Endothelial cell of umbilical vein (primary cell): ENCODE data around the gene TLE3.

Experiments used
- EZH2 ChIP-seq: IDR thresholded peaks from 2 replicates; pipeline ENCODE4 v1.6.1; 2012; ENCODE audit warnings: borderline replicate concordance, low read depth, mild to moderate bottlenecking, moderate library complexity, low read length, inconsistent platforms; ENCODE audit not compliant: severe bottlenecking
- FOS ChIP-seq: IDR thresholded peaks from 2 replicates; pipeline ENCODE4 v1.6.1; 2011; ENCODE audit warnings: mild to moderate bottlenecking, low read length, moderate library complexity, borderline replicate concordance; ENCODE audit not compliant: insufficient read depth
- GATA2 ChIP-seq: IDR thresholded peaks from 2 replicates; pipeline ENCODE4 v1.7.0; 2011; ENCODE audit warnings: low read depth, mild to moderate bottlenecking, moderate library complexity, mixed read lengths, low read length; ENCODE audit not compliant: insufficient read length, insufficient read depth
- JUN ChIP-seq: IDR thresholded peaks from 2 replicates; pipeline ENCODE4 v1.6.1; 2011; ENCODE audit warnings: borderline replicate concordance, low read depth; ENCODE audit not compliant: insufficient read length, insufficient read depth
- MYC ChIP-seq: IDR thresholded peaks from one replicate; pipeline ENCODE4 v1.6.1; 2011; ENCODE audit warnings: mild to moderate bottlenecking, low read depth, low read length
- POLR2A ChIP-seq: IDR thresholded peaks from 2 replicates; pipeline ENCODE4 v1.6.1; 2012; ENCODE audit warnings: low read depth, mild to moderate bottlenecking, control low read depth, low read length
- POLR2AphosphoS5 ChIP-seq: IDR thresholded peaks from 2 replicates; pipeline ENCODE4 v1.6.1; 2012; ENCODE audit warnings: low read depth, mild to moderate bottlenecking, control low read depth, low read length, moderate library complexity; ENCODE audit not compliant: insufficient read depth
- TF ChIP-seq, protein P1 (sequence below), 2 donors: IDR thresholded peaks; 1 replicate in 1 of 2; 2 replicates in 1 of 2; pipeline ENCODE4 v1.5.1; 2011; ENCODE audit warnings: low read length in 2 of 2, mild to moderate bottlenecking in 2 of 2, moderate library complexity in 2 of 2, control low read depth in 1 of 2, inconsistent platforms in 1 of 2, low read depth in 1 of 2; ENCODE audit not compliant: insufficient read depth in 1 of 2; ENCODE audit errors: extremely low read depth in 1 of 2
- TF ChIP-seq, protein P2 (sequence below): IDR thresholded peaks from 2 replicates; pipeline ENCODE4 v1.6.1; 2011; ENCODE audit not compliant: insufficient read depth, insufficient read length

DNA sequence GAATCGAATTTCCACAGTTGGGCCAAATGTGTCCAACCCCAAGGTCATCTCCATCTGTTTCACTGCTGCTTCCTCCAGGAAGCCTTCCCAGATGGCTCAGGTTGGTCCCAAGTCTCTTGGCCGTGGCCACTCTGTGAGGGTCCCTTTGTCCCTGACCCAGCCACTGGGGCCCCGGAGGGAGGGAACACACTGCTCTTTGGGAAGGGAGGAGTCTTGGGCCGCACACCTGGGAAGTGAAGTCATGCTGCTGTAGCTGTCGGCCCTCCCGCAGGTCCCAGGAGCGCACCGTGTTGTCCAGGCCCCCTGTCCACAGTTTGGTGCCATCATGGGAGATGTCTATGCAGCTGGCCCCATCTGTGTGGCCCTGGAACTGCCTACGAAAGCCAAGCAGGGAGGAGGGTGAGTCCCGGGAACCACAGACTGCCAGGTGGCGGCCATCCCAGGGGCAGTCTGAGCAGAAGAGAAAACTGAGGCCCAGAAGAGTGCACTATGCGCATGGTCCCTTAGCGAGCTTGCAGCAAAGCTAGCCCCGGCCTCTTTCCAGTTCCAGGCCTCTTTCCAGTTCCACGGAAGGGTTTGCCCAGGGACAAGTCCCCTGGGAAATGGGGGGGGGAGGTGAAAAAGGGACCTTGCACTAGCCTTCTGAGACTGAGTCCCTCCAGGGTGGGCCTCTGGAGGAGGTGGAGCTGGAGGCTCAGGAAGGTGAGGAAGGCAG lies 44.6 kb downstream of the TLE3 start:
- TF ChIP-seq, protein P1, sequence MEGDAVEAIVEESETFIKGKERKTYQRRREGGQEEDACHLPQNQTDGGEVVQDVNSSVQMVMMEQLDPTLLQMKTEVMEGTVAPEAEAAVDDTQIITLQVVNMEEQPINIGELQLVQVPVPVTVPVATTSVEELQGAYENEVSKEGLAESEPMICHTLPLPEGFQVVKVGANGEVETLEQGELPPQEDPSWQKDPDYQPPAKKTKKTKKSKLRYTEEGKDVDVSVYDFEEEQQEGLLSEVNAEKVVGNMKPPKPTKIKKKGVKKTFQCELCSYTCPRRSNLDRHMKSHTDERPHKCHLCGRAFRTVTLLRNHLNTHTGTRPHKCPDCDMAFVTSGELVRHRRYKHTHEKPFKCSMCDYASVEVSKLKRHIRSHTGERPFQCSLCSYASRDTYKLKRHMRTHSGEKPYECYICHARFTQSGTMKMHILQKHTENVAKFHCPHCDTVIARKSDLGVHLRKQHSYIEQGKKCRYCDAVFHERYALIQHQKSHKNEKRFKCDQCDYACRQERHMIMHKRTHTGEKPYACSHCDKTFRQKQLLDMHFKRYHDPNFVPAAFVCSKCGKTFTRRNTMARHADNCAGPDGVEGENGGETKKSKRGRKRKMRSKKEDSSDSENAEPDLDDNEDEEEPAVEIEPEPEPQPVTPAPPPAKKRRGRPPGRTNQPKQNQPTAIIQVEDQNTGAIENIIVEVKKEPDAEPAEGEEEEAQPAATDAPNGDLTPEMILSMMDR (IDR thresholded peaks at IDR 0.05; ENCODE audit: extremely low read depth in 1 of 2, insufficient read depth in 1 of 2, low read depth in 1 of 2, low read length in 2 of 2) = no peak
- no peak for TF ChIP-seq POLR2AphosphoS5
- TF ChIP-seq GATA2 = no peak
- TF ChIP-seq, protein P2, sequence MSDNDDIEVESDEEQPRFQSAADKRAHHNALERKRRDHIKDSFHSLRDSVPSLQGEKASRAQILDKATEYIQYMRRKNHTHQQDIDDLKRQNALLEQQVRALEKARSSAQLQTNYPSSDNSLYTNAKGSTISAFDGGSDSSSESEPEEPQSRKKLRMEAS = no peak
- TF ChIP-seq POLR2A = no peak
- TF ChIP-seq MYC = no peak
- TF ChIP-seq EZH2 = no peak
- no peak for TF ChIP-seq FOS
- TF ChIP-seq JUN = no peak
